ENCODE measurements around the gene CD22.

Gene CD22

GRCh38 chr19:35295792-35296462 lies 33.1 kb upstream of the CD22 start:
- no peaks in the 10 kb centered on the region for H3K9me3 ChIP-seq (ENCODE audit: control insufficient read depth in 1 of 2, low read length in 2 of 2)

GRCh38 chr19:35296644-35297514 lies 32.1 kb upstream of the CD22 start:
- no peak overlapping the region for H3K27ac ChIP-seq (ENCODE audit: low read depth, low read length)
- no peak overlapping the region for H3K4me3 ChIP-seq (ENCODE audit: low read depth in 1 of 2, low read length in 2 of 2)
- no peaks in the 10 kb centered on the region for H3K4me1 ChIP-seq (ENCODE audit: control insufficient read depth in 1 of 2, insufficient read depth in 2 of 2, low read length in 2 of 2)
- no peaks in the 10 kb centered on the region for H3K36me3 ChIP-seq (ENCODE audit: control insufficient read depth in 1 of 2, insufficient read depth in 2 of 2, low read length in 2 of 2)
- H3K9me3 ChIP-seq (ENCODE audit: control insufficient read depth in 1 of 2, low read length in 2 of 2), result no peaks in the 10 kb centered on the region
- H3K27me3 ChIP-seq (ENCODE audit: control insufficient read depth in 1 of 2, insufficient read depth in 2 of 2, low read length in 2 of 2), result no peaks in the 10 kb centered on the region
- H3K9ac ChIP-seq (ENCODE audit: low read depth in 1 of 2, low read length in 2 of 2), result no peak overlapping the region

More at GRCh38 chr19:35295792-35296462, 33.1 kb upstream of the CD22 start:
- Histone ChIP-seq H3K36me3 (ENCODE audit: control insufficient read depth in 1 of 2, insufficient read depth in 2 of 2, low read length in 2 of 2) (no peaks in the 10 kb centered on the region), H3K27me3 (ENCODE audit: control insufficient read depth in 1 of 2, insufficient read depth in 2 of 2, low read length in 2 of 2) (no peaks in the 10 kb centered on the region), H3K27ac (ENCODE audit: low read depth, low read length) (no peak overlapping the region), H3K4me1 (ENCODE audit: control insufficient read depth in 1 of 2, insufficient read depth in 2 of 2, low read length in 2 of 2) (no peaks in the 10 kb centered on the region), H3K9ac (ENCODE audit: low read depth in 1 of 2, low read length in 2 of 2) (no peak overlapping the region), H3K4me3 (ENCODE audit: low read depth in 1 of 2, low read length in 2 of 2) (no peak overlapping the region)

DNA sequence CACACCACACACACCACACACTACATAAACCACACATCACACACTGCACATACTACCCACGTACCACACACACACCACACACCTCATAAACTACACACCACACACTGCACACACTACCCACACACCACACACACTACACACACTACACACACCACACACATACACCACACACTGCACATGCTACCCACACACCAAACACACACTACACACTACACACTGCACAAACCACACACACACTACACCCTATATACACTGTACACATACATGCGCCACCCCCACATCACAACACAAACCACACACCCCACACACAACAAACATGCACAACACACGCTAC lies 31.5 kb upstream of the CD22 start:
- no peaks in the 10 kb centered on the region for H3K27me3 ChIP-seq (ENCODE audit: control insufficient read depth in 1 of 2, insufficient read depth in 2 of 2, low read length in 2 of 2)
- no peak overlapping the region for H3K27ac ChIP-seq (ENCODE audit: low read depth, low read length)
- H3K9me3 ChIP-seq (ENCODE audit: control insufficient read depth in 1 of 2, low read length in 2 of 2), result no peaks in the 10 kb centered on the region
- no peaks in the 10 kb centered on the region for H3K36me3 ChIP-seq (ENCODE audit: control insufficient read depth in 1 of 2, insufficient read depth in 2 of 2, low read length in 2 of 2)
- H3K9ac ChIP-seq (ENCODE audit: low read depth in 1 of 2, low read length in 2 of 2), result no peak overlapping the region
- H3K4me3 ChIP-seq (ENCODE audit: low read depth in 1 of 2, low read length in 2 of 2), result no peak overlapping the region
- no peaks in the 10 kb centered on the region for H3K4me1 ChIP-seq (ENCODE audit: control insufficient read depth in 1 of 2, insufficient read depth in 2 of 2, low read length in 2 of 2)

GRCh38 chr19:35297922-35298321 lies 31.1 kb upstream of the CD22 start:
- Histone ChIP-seq H3K9me3 (ENCODE audit: control insufficient read depth in 1 of 2, low read length in 2 of 2) (no peaks in the 10 kb centered on the region), H3K27me3 (ENCODE audit: control insufficient read depth in 1 of 2, insufficient read depth in 2 of 2, low read length in 2 of 2) (no peaks in the 10 kb centered on the region), H3K4me1 (ENCODE audit: control insufficient read depth in 1 of 2, insufficient read depth in 2 of 2, low read length in 2 of 2) (no peaks in the 10 kb centered on the region), H3K27ac (ENCODE audit: low read depth, low read length) (no peak overlapping the region), H3K36me3 (ENCODE audit: control insufficient read depth in 1 of 2, insufficient read depth in 2 of 2, low read length in 2 of 2) (no peaks in the 10 kb centered on the region), H3K4me3 (ENCODE audit: low read depth in 1 of 2, low read length in 2 of 2) (no peak overlapping the region), H3K9ac (ENCODE audit: low read depth in 1 of 2, low read length in 2 of 2) (no peak overlapping the region)

DNA sequence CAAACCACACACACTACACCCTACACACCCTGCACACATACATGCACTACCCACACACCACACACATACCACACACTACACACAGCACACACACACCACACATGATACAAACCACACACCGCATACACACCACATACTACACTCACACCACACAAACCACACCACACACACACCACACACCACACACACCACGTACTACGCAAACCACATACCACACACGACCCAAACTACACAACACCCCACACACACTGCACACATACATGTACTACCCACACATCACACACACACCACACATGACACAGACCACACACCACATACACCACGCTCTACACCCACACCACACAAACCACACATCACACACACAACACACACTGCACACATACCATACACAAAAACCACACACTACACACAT lies 30.4 kb upstream of the CD22 start:
- H3K36me3 ChIP-seq (ENCODE audit: control insufficient read depth in 1 of 2, insufficient read depth in 2 of 2, low read length in 2 of 2), result no peaks in the 10 kb centered on the region
- H3K9me3 ChIP-seq (ENCODE audit: control insufficient read depth in 1 of 2, low read length in 2 of 2), result no peaks in the 10 kb centered on the region
- H3K27me3 ChIP-seq (ENCODE audit: control insufficient read depth in 1 of 2, insufficient read depth in 2 of 2, low read length in 2 of 2), result no peaks in the 10 kb centered on the region
- no peak overlapping the region for H3K4me3 ChIP-seq (ENCODE audit: low read depth in 1 of 2, low read length in 2 of 2)
- H3K9ac ChIP-seq (ENCODE audit: low read depth in 1 of 2, low read length in 2 of 2), result no peak overlapping the region
- H3K27ac ChIP-seq (ENCODE audit: low read depth, low read length), result no peak overlapping the region
- H3K4me1 ChIP-seq (ENCODE audit: control insufficient read depth in 1 of 2, insufficient read depth in 2 of 2, low read length in 2 of 2), result no peaks in the 10 kb centered on the region

- H3K36me3 ChIP-seq (ENCODE audit: control insufficient read depth in 1 of 2, insufficient read depth in 2 of 2, low read length in 2 of 2), result no peaks in the 10 kb centered on the region
- H3K4me1 ChIP-seq (ENCODE audit: control insufficient read depth in 1 of 2, insufficient read depth in 2 of 2, low read length in 2 of 2), result no peaks in the 10 kb centered on the region
- no peak overlapping the region for H3K27ac ChIP-seq (ENCODE audit: low read depth, low read length)
- no peak overlapping the region for H3K4me3 ChIP-seq (ENCODE audit: low read depth in 1 of 2, low read length in 2 of 2)
- H3K9ac ChIP-seq (ENCODE audit: low read depth in 1 of 2, low read length in 2 of 2), result no peak overlapping the region
- no peaks in the 10 kb centered on the region for H3K9me3 ChIP-seq (ENCODE audit: control insufficient read depth in 1 of 2, low read length in 2 of 2)
- H3K27me3 ChIP-seq (ENCODE audit: control insufficient read depth in 1 of 2, insufficient read depth in 2 of 2, low read length in 2 of 2), result no peaks in the 10 kb centered on the region
Observed at GRCh38 chr19:35299523-35300338, 29.3 kb upstream of the CD22 start.

DNA sequence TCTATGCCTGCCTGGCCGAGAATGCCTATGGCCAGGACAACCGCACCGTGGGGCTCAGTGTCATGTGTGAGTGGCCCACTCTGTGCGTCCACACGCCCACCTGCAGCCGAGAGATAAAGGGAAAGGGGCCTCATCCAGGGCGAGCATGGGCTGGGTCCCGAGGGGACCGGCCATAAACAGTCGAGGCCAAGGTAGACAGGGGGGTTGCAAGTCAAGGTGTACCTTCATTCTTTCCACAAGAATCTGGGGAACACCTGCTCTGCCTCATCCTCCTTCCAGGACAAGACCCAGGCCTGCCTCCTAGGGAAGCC lies 28.7 kb upstream of the CD22 start:
- H3K27me3 ChIP-seq (ENCODE audit: control insufficient read depth in 1 of 2, insufficient read depth in 2 of 2, low read length in 2 of 2), result no peaks in the 10 kb centered on the region

GRCh38 chr19:35301961-35302360 lies 27.0 kb upstream of the CD22 start:
- Histone ChIP-seq H3K9ac (ENCODE audit: low read depth in 1 of 2, low read length in 2 of 2) (no peak overlapping the region), H3K4me3 (ENCODE audit: low read depth in 1 of 2, low read length in 2 of 2) (no peak overlapping the region), H3K27me3 (ENCODE audit: control insufficient read depth in 1 of 2, insufficient read depth in 2 of 2, low read length in 2 of 2) (no peaks in the 10 kb centered on the region), H3K4me1 (ENCODE audit: control insufficient read depth in 1 of 2, insufficient read depth in 2 of 2, low read length in 2 of 2) (no peaks in the 10 kb centered on the region), H3K36me3 (ENCODE audit: control insufficient read depth in 1 of 2, insufficient read depth in 2 of 2, low read length in 2 of 2) (no peaks in the 10 kb centered on the region), H3K27ac (ENCODE audit: low read depth, low read length) (no peak overlapping the region), H3K9me3 (ENCODE audit: control insufficient read depth in 1 of 2, low read length in 2 of 2) (no peaks in the 10 kb centered on the region)

More for the DNA sequence above, 28.7 kb upstream of the CD22 start:
- Histone ChIP-seq H3K4me3 (ENCODE audit: low read depth in 1 of 2, low read length in 2 of 2) (no peak overlapping the region), H3K9me3 (ENCODE audit: control insufficient read depth in 1 of 2, low read length in 2 of 2) (no peaks in the 10 kb centered on the region), H3K36me3 (ENCODE audit: control insufficient read depth in 1 of 2, insufficient read depth in 2 of 2, low read length in 2 of 2) (no peaks in the 10 kb centered on the region), H3K27ac (ENCODE audit: low read depth, low read length) (no peak overlapping the region), H3K4me1 (ENCODE audit: control insufficient read depth in 1 of 2, insufficient read depth in 2 of 2, low read length in 2 of 2) (no peaks in the 10 kb centered on the region), H3K9ac (ENCODE audit: low read depth in 1 of 2, low read length in 2 of 2) (no peak overlapping the region)

- Histone ChIP-seq H3K4me1 (ENCODE audit: control insufficient read depth in 1 of 2, insufficient read depth in 2 of 2, low read length in 2 of 2) (no peaks in the 10 kb centered on the region), H3K27ac (ENCODE audit: low read depth, low read length) (no peak overlapping the region), H3K27me3 (ENCODE audit: control insufficient read depth in 1 of 2, insufficient read depth in 2 of 2, low read length in 2 of 2) (no peaks in the 10 kb centered on the region), H3K9ac (ENCODE audit: low read depth in 1 of 2, low read length in 2 of 2) (no peak overlapping the region), H3K9me3 (ENCODE audit: control insufficient read depth in 1 of 2, low read length in 2 of 2) (no peaks in the 10 kb centered on the region), H3K4me3 (ENCODE audit: low read depth in 1 of 2, low read length in 2 of 2) (no peak overlapping the region), H3K36me3 (ENCODE audit: control insufficient read depth in 1 of 2, insufficient read depth in 2 of 2, low read length in 2 of 2) (no peaks in the 10 kb centered on the region)
Observed at GRCh38 chr19:35302446-35302845, 26.5 kb upstream of the CD22 start.

GRCh38 chr19:35303357-35303915 lies 25.6 kb upstream of the CD22 start:
- Histone ChIP-seq H3K27me3 (ENCODE audit: control insufficient read depth in 1 of 2, insufficient read depth in 2 of 2, low read length in 2 of 2) (no peaks in the 10 kb centered on the region), H3K4me1 (ENCODE audit: control insufficient read depth in 1 of 2, insufficient read depth in 2 of 2, low read length in 2 of 2) (no peaks in the 10 kb centered on the region), H3K27ac (ENCODE audit: low read depth, low read length) (no peak overlapping the region), H3K36me3 (ENCODE audit: control insufficient read depth in 1 of 2, insufficient read depth in 2 of 2, low read length in 2 of 2) (no peaks in the 10 kb centered on the region), H3K4me3 (ENCODE audit: low read depth in 1 of 2, low read length in 2 of 2) (no peak overlapping the region), H3K9ac (ENCODE audit: low read depth in 1 of 2, low read length in 2 of 2) (no peak overlapping the region), H3K9me3 (ENCODE audit: control insufficient read depth in 1 of 2, low read length in 2 of 2) (no peaks in the 10 kb centered on the region)

Measured in duodenal mucosa (tissue), 2 donors.